HPDE6-E6E7 (cell line): Measurements from ENCODE around the gene ZNF469.

ENCODE experiments used
- DNase-seq: peaks from one replicate; pipeline ENCODE4 v3.0.0; 2011; ENCODE audit warnings: missing footprints; ENCODE audit errors: extremely low spot score

Gene ZNF469

DNA sequence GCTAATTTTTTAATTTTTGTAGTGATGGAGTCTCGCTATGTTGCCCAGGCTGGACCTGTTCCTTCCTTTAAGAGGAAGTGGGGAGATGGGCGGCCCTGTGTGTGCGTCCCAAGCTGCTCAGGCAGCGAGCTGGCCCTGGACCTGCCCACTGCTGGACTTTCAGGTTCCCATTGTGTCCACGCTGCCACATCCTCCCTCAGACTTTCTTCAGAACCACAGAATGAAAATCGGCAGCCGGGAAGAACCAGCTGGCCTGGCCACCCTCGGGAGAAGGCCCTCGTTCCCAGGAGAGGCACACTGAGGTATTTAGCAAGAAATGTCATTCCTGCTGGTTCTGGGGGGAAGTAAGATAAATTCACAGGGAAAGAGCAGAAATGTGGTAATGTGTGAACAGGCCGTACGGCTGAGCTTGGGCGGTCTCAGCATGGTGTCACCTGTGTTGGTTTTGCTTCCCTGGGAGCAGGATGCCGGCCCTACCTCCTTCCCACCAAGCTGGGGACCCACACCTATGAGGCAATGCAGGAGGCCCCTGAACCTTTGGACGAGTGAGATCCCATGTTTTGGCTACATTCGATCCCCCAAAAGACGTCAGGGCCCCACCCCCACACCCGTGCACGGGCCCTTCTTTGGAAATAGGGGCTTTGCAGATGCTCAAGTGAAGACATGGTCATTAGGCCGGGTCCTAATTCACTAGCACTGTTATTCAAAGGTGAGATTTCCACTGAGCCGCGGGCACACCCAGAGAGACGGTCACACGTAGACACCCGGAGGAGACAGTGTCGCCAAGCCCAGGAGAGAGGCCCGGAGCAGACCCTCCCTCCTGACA, 35.9 kb upstream of the ZNF469 start:
- DNase-seq = no peak

GRCh38 chr16:88347656-88348376, 34.9 kb upstream of the ZNF469 start:
- DNase-seq = no peak

DNA sequence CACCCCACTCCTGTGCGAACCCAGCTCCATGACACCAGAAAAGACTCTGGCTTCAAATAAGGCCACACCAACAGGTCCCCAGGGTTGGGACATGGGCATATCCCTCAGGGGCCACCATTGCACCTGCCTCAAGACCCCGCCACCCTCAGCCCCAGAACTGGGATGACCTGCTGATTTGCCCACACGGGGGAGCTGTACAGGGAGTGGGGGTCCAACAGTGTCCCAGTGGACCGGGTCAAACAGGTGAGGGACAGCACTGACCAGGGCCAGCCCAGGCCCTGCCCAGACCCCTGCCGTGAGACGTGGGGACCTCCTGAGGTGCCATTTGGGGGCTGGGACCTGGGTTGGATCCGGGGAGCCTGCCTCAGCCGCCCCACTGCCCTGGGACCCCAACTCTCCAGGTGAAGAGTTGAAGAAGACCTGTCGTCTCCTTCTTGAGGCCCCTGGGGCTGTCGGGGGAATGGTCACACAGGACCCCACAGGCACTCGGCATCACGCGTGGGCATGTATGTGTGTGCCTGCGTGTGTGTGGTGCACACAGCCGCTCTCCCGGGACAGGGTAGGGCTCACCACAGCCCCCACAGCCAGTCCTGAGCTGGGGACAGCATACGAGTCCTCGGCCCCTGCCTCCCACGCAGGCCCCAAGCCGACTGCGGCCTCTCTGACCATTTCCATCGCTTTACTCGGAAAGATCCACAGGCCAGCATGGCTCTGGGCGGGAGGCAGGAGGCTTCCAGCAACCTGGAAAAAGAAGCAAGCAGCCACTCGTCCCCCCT, 34.2 kb upstream of the ZNF469 start:
- DNase-seq = no peak

DNA sequence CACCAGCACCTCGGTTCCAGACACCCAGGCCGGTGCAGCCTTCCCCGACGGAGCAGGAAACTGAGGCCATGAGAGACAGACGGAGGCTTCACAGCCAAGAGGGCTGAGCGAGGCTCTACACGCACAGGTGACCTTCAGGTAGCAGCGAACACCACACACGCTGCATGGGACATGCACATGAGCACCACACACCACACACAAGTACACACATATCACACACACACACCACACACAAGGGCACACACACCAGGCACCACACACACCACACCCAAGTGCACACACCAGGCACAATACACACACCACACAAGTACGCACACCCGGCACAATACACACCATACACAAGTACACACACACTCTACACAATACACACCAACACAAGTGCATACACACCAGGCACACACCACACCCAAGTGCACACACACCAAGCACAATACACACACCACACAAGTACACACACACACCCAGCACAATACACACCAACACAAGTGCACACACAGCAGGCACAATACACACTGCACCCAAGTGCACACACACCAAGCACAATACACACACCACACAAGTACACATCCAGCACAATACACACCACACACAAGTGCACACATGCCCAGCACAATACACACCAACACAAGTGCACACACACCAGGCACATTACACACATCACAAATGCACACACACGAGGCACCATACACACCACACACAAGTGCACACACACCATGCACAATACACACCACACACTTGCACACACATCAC, 33.4 kb upstream of the ZNF469 start:
- DNase-seq = no peak

DNA sequence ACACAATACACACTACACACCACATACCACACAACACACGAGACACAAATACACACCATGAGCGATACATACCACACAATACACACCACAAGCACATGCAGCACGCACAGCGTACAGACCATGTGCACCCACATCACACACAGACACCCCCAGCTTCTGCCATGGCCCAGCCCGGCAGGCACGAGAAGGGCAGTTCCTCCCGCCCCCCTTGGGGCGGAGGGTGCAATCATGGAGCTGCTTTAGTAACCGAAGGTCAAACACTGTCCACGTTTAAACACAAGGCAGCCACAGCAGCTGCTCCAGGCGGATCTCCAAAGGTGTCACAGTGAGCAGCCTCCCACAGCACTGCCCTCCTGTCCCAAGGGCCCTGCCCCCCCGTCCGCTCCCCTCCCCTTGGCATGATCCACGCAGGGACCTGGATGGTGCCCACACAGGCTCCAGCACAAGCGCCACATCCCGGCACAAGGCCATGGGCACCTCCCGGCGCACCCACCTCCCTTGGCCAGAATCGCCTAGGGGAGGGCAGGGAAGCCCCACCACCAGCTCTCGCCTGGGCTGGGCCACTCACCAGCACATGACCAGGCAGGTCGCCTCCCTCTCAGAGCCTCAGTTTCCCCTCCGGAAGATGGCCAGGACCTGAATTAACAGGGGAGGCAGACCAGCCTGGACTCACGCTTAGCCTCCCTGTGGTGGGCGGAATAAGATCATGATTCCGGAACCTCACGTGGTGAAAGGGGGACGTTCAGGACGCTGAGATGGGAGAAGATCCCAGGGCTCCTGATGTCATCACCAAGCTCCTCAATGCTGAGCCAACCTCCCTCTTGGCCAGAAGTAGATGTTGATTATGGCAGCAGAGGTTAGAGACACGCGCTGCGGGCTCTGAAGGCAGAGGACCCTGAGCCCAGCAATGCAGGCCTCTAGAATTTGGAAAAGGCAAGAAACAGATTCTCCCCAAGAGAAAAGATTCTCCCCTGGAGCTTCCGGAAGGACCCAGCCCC, 32.6 kb upstream of the ZNF469 start:
- no peak for DNase-seq

DNA sequence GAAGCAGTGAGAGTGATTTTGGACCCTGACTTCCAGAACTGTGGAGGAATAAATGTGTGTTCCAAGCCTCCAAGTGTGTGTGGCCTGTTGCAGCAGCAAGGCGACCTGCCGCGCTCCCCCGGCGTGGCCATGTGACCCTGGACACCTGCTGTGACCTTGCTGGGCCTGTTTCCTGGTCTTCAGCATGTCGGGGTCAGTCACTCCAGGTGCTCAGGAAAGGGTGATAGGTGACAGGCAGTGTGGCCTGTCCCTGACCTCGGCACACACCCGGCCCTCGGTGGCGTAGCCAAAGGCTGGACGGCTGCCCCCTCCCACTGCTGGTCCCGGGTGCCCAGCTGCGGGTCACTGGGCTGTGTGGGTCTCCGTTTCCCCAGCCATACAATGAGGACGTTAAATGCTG, 31.8 kb upstream of the ZNF469 start:
- DNase-seq = no peak

DNA sequence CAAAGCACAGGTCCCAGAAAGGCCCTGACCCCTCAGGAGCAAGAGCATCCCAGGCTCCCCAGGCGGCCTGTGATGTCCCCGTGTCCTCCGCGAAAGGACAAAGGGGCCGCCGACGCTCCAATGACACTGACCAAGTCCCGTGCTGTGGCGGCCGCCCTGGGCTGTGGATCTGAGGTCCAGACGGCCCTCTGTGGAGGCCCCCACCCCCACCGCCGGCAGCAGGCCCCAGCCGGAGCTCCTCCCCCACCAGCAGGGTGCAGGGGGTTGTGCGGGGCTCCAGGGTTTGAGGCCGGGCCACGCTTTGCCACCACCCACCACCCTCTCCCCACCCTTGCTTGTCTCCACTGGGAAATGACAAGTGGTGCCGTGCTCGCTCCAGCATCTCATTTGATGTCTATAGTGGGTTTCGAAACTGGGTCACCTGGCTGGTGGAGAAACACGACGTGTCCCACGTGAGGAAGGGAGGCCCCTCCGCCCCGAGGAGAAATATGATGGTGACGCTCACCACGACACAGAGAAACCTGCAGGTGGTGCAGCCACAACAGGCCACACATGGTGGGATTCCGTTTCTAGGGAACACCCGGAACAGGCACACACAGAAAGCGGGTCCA, 31.2 kb upstream of the ZNF469 start:
- DNase-seq = no peak

DNA sequence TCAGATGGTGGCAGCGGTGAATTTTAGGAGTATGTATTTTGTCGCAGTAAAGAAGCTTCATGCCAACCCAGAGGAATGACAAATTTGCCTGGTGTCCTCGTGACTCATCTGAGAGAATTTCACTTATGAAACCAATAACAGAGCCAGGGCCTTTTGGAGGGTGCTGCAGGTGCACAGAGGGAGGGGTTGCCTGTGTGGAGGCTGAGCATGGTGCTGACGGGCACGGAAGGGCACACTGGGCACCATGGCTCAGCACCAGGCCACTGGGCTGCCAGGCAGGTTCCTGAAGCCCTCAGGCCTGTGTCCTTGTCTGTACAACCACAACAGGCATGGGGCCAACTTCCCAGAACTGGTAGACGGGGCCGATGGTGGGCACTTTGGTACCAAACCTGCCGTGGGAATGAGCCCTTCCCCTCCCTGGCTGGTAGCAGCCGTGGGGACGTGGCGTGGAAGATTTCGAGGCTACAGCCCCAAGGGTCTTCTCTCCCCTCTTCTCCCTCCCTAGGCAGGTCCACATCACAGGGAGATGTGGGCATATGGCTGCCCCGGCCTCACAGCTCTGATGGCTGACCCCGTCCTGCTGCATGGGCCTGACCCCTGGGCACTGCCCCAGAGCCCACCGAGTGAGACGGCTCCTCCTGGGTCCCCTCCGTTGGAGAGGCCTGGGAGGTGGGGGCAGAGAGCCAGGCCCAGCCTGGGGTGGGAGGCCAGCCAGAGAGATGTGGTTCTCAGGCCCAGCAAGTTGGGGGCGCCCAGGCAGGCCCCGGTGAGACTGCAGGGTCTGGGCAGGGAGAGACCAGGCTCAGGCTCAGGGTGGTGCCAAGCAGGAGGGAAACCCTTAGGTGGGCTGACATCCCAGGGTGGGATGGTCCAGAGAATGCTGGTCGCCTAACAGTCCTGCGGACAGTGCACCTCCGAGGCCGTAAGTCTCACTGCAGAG, 30.2 kb upstream of the ZNF469 start:
- no peak for DNase-seq

DNA sequence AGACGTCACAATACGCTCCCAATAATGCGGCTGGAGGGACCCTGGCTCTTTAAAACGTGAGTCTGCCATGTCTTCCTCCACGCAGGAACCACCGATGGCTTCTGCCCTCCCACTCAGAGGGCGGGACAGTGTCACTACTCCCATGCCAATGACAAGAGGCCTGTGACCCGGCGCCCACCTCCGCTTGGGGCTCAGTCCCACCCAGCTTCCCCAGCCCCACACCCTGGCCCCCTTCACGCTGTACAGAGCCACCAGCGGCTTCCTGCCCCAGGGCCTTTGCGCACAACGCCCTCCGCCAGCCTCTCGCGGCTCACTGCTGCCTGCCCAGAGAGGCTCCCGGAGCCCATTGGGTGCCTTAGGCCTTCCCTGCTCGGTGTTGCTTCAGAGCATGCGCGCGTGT, 29.5 kb upstream of the ZNF469 start:
- no peak for DNase-seq

GRCh38 chr16:88353691-88354090, 29.1 kb upstream of the ZNF469 start:
- DNase-seq = no peak

GRCh38 chr16:88354229-88355092, 28.3 kb upstream of the ZNF469 start:
- no peak for DNase-seq

- DNase-seq = no peak
These were observed 27.7 kb upstream of the ZNF469 start for GRCh38 chr16:88355093-88355388.

DNA sequence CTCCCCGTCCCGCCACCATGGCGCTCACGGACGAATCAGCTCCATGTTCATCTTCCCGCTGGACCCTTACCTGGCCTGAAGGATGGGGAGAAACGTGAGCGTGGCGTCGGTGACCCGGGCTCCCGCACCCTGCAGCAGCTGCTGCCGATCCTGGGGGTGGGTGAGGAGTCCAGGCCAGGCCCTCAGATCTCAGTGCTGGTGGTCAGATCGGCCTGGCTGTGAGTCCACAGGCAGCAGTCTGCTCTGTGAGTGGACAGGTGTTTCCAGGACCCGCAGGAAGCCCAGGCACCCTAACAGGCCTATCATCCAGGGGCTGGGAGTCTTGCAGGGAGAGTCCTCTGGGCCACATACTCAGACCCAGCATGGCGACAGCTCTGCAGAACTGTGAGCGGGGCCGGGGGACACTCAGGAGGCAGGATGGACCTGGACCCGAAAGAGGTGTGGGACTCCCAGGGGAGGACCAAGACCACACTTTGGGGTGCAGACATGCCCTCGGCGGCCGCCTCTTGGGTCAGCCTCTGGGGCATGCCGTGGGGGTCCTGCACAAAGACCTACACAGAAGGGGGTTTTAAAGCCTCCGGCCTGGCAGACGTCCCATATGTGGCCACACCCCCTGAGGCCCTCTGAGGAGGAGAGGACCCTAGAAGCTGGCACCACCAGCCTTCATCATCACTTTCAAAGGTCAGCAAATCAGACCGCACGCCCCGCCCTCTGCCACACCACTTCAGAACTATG, 27.2 kb upstream of the ZNF469 start:
- no peak for DNase-seq

DNA sequence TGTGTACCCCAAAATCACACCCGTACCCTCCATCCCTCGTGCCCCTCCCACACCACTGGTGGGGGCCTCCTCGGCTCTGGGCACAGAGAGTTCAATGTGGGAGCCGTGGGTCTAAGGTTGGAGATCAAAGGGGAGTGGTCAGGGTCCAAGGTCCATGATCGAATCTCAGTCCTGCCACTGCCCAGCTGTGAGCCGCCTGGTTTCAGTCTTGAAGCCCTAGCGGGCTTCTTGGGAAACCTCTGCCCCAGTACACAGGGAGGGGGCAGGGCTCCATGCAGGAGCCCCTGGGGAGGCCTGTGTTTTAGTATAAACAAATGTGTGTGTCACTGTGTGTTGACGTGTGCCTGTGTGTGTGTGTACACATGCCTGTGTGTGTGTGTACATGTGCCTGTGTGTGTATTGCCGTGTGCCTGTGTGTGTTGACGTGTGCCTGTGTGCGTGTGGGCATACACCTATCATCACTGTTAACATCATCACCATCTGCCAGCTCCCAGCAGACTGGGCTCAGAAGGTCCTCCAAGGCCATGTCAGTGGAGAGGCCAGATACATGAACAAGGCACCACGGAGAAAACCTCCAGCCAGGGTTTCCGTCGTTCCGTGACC, 26.5 kb upstream of the ZNF469 start:
- no peak for DNase-seq

GRCh38 chr16:88356727-88357199, 26.0 kb upstream of the ZNF469 start:
- no peak for DNase-seq

DNA sequence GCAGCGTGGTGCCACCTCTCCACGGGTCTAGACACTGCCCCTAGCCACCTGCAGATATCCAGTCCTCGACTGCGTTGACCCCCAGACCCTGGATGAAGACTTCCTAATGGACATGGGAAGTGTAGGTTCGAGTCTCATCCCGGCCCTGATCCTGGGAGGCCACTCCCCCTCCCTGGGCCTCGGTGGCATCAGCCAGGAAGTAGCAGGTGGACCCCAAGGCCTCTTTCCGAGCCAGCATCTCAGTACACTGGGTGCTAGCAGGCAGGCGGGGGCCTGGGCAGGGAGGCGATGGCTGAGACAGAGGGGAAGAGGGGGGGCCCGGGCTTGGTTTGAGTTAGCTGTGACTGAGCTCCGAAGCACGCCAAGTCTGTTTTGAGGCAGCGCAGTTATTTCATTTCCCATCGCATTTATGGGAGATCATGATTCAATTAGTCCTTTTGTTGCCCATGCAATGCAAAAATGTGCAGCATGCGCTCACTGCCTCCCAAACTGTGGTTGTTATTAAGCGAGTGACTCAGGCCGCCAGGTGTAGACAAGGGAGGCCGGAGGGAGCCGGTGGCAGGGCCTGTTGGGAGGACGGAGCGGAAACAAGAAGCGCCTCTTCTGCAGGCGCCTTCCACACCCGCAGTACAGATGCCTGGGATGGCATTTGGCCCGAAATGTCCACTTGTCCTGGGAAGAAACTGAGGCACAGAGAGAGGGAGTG, 25.3 kb upstream of the ZNF469 start:
- no peak for DNase-seq
